AG09319 (cell line): ENCODE results near the gene EGFR.

Experiments
- DNase-seq: peaks from one replicate; pipeline ENCODE4 v3.0.0-alpha.2; 2010; ENCODE audit warnings: low read depth; ENCODE audit errors: extremely low read depth
- CTCF ChIP-seq: IDR thresholded peaks from 2 replicates; pipeline ENCODE4 v1.5.1; 2011; ENCODE audit warnings: low read depth, mild to moderate bottlenecking, inconsistent platforms, low read length, moderate library complexity

EGFR gene

GRCh38 chr7:55150709-55151451, 132.1 kb downstream of the EGFR start:
- no peak for DNase-seq
- no peak for TF ChIP-seq CTCF

- no peak for TF ChIP-seq CTCF
- no peak for DNase-seq
Observed at GRCh38 chr7:55152516-55152915, 133.7 kb downstream of the EGFR start.

GRCh38 chr7:55154096-55154495, 135.3 kb downstream of the EGFR start:
- DNase-seq: no peak
- no peak for TF ChIP-seq CTCF

- no peak for DNase-seq
- TF ChIP-seq CTCF: no peak
Observed at GRCh38 chr7:55155351-55156117, 136.7 kb downstream of the EGFR start.

GRCh38 chr7:55156919-55157763, 138.3 kb downstream of the EGFR start:
- no peak for TF ChIP-seq CTCF
- DNase-seq: no peak

GRCh38 chr7:55157764-55158105, 138.9 kb downstream of the EGFR start:
- TF ChIP-seq CTCF: no peak
- DNase-seq: no peak
